GM19324 (cell line): ENCODE measurements around the gene OR52N2.
A peak's percentile ranks its signal among the peaks of the same experiment; 100 is the strongest.

ENCODE experiments used
- ATAC-seq: cut with Tn5 transposase; IDR thresholded peaks from one replicate; pipeline ENCODE4 v1.9.1; 2021; ENCODE audit warnings: mild to moderate bottlenecking, moderate library complexity; ENCODE audit not compliant: unreplicated experiment, low FRiP score

The OR52N2 gene

DNA sequence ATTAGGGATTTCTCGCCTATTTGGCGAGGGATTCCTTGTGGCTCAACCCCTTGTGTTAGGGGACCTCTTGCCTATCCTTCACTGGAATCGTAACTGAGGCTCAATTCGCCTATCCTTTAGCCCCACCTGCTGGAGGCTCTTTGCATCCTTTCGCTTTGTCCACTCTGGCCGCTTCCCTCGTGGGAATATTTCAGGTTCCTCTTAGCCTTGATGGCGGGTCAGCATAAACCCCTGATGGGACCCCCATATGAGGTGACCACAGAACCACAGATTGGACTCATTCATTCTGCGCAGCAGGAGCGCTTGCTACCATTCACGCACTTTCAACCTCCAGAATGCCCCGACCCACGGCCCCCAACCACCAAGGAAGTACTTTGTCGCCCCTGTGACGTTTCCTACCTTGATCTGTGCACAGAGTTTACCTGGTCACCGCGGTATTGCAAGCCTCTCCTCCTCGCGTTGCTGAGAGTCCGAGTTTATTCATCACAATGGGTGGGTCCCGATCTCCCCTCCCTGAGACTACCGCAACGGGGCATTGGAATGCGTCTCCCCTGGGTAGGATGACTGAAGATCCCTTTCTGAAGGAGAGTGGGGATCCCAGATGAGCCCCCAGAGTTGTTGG, at the start of gene OR52N2:
TSS of gene OR52N2 (plus strand) at position 425 of the 622 bp plus-strand sequence. CDS start 11,412 bp downstream, outside the sequence.
- ATAC-seq, result peak; percentile 76

GRCh38 chr11:5767056-5767455, 41.7 kb upstream of the OR52N2 start:
- no peak for ATAC-seq

DNA sequence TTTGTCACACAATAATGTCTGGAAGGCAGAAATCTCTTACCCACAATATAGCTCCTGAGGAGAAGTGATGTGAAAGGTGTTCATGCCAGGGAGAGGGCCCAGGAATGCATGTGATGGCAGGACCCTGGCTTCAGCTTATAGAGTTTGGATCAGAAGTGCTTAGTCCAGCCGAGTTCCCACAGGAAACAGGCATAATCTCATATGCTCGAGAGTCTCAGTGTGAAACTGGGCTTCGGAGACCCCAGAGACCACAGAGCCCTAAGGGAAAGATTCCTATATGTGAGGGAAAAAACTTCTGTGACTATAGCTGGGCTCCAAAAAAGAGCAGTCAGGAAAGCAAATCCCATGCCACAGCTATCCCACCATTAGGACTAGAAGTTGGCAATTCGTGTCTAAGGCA, 25.5 kb upstream of the OR52N2 start, which contains the start of gene OR52N5:
TSS of gene OR52N5 (minus strand) at position 101 of the 400 bp plus-strand sequence. CDS start 4,721 bp downstream, outside the sequence.
- no peak for ATAC-seq

- ATAC-seq, result no peak
Observed at GRCh38 chr11:5791165-5791564, 17.6 kb upstream of the OR52N2 start, which contains the start of gene OR52N1. TSS of gene OR52N1 (minus strand) at chr11:5791265. CDS start at chr11:5788816, 2,449 bp downstream.

- no peak for ATAC-seq
Observed at GRCh38 chr11:5796541-5796940, 12.2 kb upstream of the OR52N2 start.

GRCh38 chr11:5803982-5804381, 4.7 kb upstream of the OR52N2 start:
- ATAC-seq, result no peak

DNA sequence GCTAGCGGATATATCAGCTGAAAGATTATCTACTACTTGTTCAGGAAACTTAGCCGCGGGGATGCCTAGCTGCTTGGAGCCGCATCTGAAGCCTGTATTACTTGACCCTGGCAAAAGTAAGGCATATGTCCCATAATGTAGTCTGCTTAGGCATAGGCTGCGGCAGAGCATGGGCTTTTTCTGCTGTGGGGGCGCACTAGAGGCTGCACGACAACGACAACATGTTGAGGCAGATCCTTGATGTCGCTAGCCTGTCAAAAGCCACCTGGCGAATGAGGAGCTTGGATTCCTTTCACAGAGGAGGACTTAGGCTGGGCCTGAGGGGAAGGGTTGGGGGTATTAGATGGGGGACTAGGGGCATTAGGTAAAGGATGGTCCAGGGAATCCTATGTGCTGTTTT, 1.1 kb upstream of the OR52N2 start:
- no peak for ATAC-seq

GRCh38 chr11:5809122-5809519, 397 bp downstream of the OR52N2 start:
- no peak for ATAC-seq

DNA sequence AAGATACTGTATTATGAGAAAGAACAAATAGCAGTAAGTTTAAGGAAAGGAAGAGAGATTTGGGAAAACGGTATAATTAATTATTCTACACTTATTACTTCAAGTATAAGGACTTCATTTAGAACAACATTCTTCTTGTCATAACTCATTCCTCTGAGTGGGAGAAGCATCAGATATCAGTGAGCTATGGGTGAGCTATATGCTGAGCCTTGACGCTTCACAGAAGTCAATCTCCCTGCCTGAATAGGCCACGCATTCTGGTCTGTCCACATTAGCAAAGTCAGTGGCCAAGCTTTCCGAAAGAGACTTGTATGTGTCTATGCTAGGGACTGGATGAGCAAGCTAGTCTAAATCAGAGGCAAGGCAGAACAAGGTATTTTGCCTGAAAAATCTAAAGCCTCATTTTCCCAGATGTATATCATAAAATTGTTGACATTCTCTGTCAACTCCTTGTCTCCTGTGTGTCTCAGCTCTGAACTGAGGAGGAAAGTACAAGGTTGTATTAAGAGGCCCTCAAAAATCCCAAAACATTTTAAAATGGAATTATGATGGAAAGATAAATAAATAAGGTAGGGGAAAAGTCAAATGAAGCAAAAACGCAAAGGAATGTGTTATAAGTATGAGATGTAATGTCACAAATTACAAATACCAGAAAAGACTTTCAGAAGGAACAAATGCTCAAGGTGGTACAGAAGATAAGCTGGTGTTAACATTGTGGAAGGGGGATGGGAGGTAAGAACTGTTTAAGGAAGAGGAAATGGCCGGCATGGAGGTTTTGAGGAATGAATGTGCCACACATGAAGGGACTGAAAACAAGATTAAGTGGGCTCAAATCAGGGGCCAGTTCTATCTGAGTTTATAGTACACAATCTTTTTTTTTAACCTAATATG, 1.4 kb downstream of the OR52N2 start:
- ATAC-seq, result no peak

DNA sequence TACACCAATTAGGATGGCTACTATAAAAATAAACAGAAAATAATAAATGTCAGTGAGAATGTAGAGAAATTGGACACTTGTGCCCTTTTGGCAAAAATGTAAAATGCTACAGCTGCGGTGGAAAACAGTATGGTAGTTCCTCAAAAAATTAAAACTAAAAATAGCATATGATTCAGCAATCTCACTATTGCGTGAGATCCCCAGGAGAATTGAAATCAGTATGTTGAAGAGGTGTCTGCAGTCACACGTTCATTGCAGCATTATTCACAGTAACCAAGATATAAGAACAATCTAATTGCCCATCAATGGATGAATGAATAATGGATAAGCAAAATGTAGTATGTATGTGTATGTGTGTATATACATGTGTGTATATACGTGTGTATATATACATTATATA, 6.8 kb downstream of the OR52N2 start:
- ATAC-seq, result no peak

- no peak for ATAC-seq
Observed at GRCh38 chr11:5818245-5818886, 9.6 kb downstream of the OR52N2 start.

DNA sequence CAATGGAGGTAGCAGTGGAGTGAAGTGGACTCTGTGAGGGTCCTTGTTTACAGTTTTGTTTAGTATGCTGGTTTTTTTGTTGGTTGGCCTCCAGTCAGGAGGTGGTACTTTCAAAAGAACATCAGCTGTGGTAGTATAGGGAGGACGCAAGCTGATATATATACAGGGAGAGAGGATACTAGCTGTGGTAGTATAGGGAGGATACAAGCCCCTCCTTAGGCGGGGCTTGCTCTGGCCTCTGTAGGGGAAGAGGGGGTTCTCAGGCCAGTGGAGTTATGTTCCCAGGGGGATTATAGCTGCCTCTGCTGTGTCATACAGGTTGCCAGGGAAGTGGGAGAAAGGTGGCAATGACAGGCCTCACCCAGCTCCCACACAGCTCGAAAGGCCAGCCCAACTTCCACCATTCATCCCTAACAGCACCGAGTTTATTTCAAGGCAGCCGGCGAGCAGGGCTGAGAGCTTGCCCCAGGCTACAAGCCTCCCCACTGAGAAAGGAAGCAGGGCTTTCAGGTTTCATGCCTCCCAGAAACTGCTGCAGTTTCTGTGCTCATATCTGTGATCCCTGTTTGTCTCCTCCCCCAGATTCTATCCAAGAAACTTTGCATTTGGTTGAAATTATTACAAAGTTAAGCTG, 22.6 kb downstream of the OR52N2 start:
- no peak for ATAC-seq

DNA sequence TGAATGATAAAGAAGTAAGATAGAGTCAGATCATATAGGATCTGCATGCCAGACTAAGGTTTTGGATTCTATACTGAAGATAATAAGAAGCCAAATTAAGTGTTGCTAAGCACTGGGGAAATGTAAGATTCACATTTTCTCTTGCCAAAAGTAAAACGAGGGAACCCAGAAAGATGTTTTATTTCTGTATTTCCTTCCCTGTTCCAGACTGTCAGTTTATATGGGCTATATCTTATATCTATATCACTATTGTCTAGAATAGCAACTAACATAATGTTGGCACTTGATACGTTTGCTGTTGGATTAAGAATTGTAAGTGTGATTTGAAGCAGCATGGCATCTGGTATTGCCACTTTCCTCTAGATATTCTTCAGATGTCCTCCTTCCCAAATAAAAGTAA, 24.7 kb downstream of the OR52N2 start:
- no peak for ATAC-seq

GRCh38 chr11:5837695-5838094, 29.0 kb downstream of the OR52N2 start:
- no peak for ATAC-seq

DNA sequence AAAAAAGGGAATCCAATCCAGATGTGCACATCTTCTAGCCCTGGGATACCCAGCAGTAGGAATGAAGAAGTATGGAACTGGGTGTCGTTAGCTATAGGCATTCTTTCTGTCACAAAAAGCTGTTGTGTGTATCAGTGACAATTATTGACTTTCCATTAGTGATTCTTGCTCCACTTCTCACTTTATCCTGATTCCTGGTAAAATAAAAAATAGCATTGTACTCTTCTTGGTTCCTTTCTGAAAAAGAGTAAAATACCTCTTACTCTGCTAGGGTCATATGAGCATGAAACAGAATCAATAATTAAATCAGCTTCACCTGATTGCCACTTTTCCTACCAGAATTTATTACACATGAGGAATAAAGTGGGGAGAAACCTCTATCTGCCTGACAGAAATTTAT, 33.1 kb downstream of the OR52N2 start, which contains the start of gene OR52E6:
TSS of gene OR52E6 (minus strand) at position 101 of the 400 bp plus-strand sequence. CDS start at position 101, 0 bp downstream.
- no peak for ATAC-seq

DNA sequence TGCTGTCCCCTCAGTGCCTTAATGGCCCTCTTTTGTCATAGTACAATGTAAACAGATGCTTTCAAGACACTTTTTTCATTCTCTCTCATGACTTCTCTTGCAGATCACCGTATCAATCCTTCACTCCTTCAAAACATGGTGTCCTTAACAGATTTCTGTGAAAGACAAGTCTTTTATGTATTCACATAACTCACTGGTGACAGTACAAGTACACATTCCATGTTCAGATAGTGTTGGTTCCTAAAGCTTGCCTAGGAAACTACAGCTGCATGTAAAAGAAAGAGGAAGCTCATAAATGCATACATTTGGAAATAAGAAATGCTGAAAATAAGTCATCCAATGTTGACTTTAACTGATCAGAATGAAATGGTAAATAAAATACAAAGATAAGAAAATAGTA, 38.0 kb downstream of the OR52N2 start:
- ATAC-seq, result no peak

GRCh38 chr11:5847711-5848110, 39.0 kb downstream of the OR52N2 start:
- no peak for ATAC-seq

DNA sequence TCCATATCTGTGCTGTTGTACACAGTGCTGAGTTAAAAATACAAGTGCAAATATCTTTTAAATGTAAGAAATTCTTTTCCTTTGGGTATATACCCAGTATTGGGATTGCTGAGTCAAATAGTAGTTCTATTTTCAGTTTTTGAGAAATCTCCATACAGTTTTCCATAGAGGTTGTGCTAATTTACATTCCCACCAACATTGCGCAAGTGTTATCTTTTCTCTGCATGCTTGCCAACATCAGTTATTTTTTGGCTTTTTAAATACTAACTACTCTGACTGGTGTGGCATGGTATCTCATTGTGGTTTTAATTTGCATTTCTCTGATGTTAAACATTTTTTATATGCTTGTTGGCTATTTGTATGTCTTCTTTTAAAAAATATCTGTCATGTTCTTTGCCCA, 42.3 kb downstream of the OR52N2 start:
- no peak for ATAC-seq

GRCh38 chr11:5857590-5857989, 48.9 kb downstream of the OR52N2 start, which contains the start of gene OR52E8:
TSS of gene OR52E8 (minus strand) at chr11:5857690. CDS start at chr11:5857690, 0 bp downstream.
- no peak for ATAC-seq

DNA sequence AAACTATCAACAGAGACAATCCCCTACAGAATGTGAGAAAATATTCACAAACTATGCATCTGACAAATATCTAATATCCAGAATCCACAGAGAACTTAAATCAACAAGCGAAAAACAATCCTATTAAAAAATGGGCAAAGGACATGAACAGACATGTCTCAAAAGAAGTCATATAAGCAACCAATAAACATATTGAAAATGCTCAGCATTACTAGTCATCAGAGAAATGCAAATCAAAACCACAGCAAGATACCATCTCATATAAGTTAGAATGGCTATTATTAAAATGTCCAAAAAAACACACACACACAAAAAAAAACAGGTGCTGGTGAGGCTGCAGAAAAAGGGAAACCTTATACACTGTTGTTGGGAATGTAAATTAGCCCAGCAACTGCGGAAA, 57.1 kb downstream of the OR52N2 start:
- ATAC-seq, result no peak
